Osteoblast (primary cell): ENCODE measurements around the gene AFF2. TPM values are rescaled to one million over a fixed set of nuclear protein-coding genes. Genes with fewer than 3 reads are reported as not detected.

ENCODE experiments used
- DNase-seq: peaks from one replicate; pipeline ENCODE4 v3.0.0; 2011; ENCODE audit warnings: low spot score, mixed read lengths; ENCODE audit not compliant: insufficient read length; ENCODE audit errors: missing footprints
- H2AFZ ChIP-seq: 2 replicates; pipeline ENCODE4 v1.6.0; 2011; ENCODE audit warnings: mild to moderate bottlenecking, low read length
- H3K27ac ChIP-seq: 2 replicates; pipeline ENCODE4 v1.5.1; 2011; ENCODE audit warnings: mild to moderate bottlenecking, low read depth, low read length, moderate library complexity
- H3K27me3 ChIP-seq: 2 replicates; pipeline ENCODE4 v1.6.0; 2012; ENCODE audit warnings: mild to moderate bottlenecking, control low read depth, inconsistent platforms, low read length, moderate library complexity; ENCODE audit not compliant: insufficient read depth
- H3K36me3 ChIP-seq: 2 replicates; pipeline ENCODE4 v1.5.1; 2011; ENCODE audit warnings: mild to moderate bottlenecking, low read length, control low read depth, moderate library complexity; ENCODE audit not compliant: insufficient read depth
- H3K4me1 ChIP-seq: 2 replicates; pipeline ENCODE4 v1.5.1; 2011; ENCODE audit warnings: mild to moderate bottlenecking, low read length, control low read depth, moderate library complexity; ENCODE audit not compliant: insufficient read depth
- H3K4me2 ChIP-seq: 2 replicates; pipeline ENCODE4 v1.6.0; 2011; ENCODE audit warnings: mild to moderate bottlenecking, low read length; ENCODE audit not compliant: insufficient read depth
- H3K4me3 ChIP-seq: fragments of 200-600 bp; sonication (generic); 3 replicates; pipeline ENCODE4 v1.5.1; 2012; ENCODE audit warnings: mild to moderate bottlenecking, low read length, inconsistent platforms; ENCODE audit not compliant: insufficient read depth
- H3K79me2 ChIP-seq: 2 replicates; pipeline ENCODE4 v1.6.0; 2012; ENCODE audit warnings: mild to moderate bottlenecking, low read length, control low read depth, inconsistent platforms; ENCODE audit not compliant: insufficient read depth
- H3K9me3 ChIP-seq: 2 replicates; pipeline ENCODE4 v1.5.1; 2011; ENCODE audit warnings: low read depth, low read length, control low read depth
- H4K20me1 ChIP-seq: 2 replicates; pipeline ENCODE4 v1.6.0; 2012; ENCODE audit warnings: mild to moderate bottlenecking, low read length, control low read depth; ENCODE audit not compliant: insufficient read depth
- CTCF ChIP-seq: IDR thresholded peaks from 2 replicates; pipeline ENCODE4 v1.5.1; 2011; ENCODE audit warnings: mild to moderate bottlenecking, low read depth, low read length, moderate library complexity; ENCODE audit errors: extremely low read depth
- total RNA-seq: library from RNA; depleted of rRNA; stranded (reverse); fragments of >200 nt; gene quantifications from 2 replicates; pipeline ENCODE4 v1.2.3, GENCODE V29; 2012

AFF2 gene
- total RNA-seq, 1 donor, result 10.9 TPM

- Histone ChIP-seq H3K36me3 (no peaks in the 10 kb centered on the region), H3K27ac (no peak overlapping the region), H4K20me1 (no peaks in the 10 kb centered on the region), H3K9me3 (no peaks in the 10 kb centered on the region), H3K79me2 (no peaks in the 10 kb centered on the region), H3K4me3 (no peak overlapping the region), H3K4me2 (no peak overlapping the region), H3K27me3 (no peaks in the 10 kb centered on the region), H2AFZ (no peak overlapping the region), H3K4me1 (no peaks in the 10 kb centered on the region)
- TF ChIP-seq CTCF, result no peak
- no peak for DNase-seq
Observed at GRCh38 chrX:148960060-148960459, 459.6 kb downstream of the AFF2 start.

DNA sequence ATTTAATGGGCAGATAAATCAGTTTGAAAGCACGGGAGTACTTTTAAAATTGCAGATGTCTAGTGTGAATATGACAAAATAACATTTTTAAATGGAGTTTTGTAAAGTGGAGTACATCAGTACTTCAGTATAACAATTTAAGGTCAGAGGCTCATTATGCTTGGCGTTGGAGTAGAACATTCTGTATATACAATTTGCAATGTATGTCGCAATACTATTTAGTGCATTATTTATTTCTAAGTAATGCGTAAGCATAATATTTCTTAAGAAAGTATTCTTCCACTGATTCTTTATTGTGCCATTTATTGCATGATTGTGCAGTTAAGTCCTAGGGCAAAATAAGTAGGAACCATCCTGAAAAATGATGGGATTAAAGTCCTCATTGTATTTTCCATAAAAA lies 461.6 kb downstream of the AFF2 start:
- H3K79me2 ChIP-seq, result no peaks in the 10 kb centered on the region
- no peaks in the 10 kb centered on the region for H3K4me1 ChIP-seq
- H3K27ac ChIP-seq, result no peak overlapping the region
- H3K27me3 ChIP-seq, result no peaks in the 10 kb centered on the region
- H3K4me2 ChIP-seq, result no peak overlapping the region
- no peaks in the 10 kb centered on the region for H3K9me3 ChIP-seq
- H3K4me3 ChIP-seq, result no peak overlapping the region
- no peaks in the 10 kb centered on the region for H3K36me3 ChIP-seq
- H4K20me1 ChIP-seq, result no peaks in the 10 kb centered on the region
- no peak for TF ChIP-seq CTCF
- no peak overlapping the region for H2AFZ ChIP-seq
- no peak for DNase-seq

- no peaks in the 10 kb centered on the region for H3K9me3 ChIP-seq
- H3K4me3 ChIP-seq, result no peak overlapping the region
- no peaks in the 10 kb centered on the region for H3K36me3 ChIP-seq
- H4K20me1 ChIP-seq, result no peaks in the 10 kb centered on the region
- H2AFZ ChIP-seq, result no peak overlapping the region
- no peak overlapping the region for H3K4me2 ChIP-seq
- no peaks in the 10 kb centered on the region for H3K27me3 ChIP-seq
- no peak for DNase-seq
- no peaks in the 10 kb centered on the region for H3K79me2 ChIP-seq
- no peaks in the 10 kb centered on the region for H3K4me1 ChIP-seq
- no peak overlapping the region for H3K27ac ChIP-seq
- TF ChIP-seq CTCF, result no peak
Observed at GRCh38 chrX:148976571-148977400, 476.4 kb downstream of the AFF2 start.

DNA sequence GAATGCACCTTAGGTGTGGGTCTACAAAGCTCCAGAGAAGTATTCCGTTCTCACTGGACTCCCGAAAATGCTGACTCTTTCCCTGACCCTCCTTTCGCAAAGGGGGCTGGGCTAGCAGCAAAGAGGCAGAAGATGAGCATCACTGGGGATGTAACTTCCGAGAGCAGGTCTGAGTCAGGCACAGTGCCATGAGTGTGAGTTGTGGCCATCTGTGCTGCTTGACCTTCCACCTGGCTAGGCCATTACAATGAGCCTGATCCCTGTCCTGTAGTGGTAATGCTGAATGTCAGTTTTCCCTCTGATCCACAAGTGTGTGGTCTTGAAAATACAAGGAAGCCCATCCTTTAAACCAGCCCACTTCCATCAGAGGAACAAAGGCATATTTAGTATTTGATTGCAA lies 479.4 kb downstream of the AFF2 start:
- Histone ChIP-seq H4K20me1 (no peaks in the 10 kb centered on the region), H3K27me3 (no peaks in the 10 kb centered on the region), H3K9me3 (no peaks in the 10 kb centered on the region), H3K4me2 (no peak overlapping the region), H3K4me1 (no peaks in the 10 kb centered on the region), H3K79me2 (no peaks in the 10 kb centered on the region), H2AFZ (no peak overlapping the region), H3K36me3 (no peaks in the 10 kb centered on the region), H3K27ac (no peak overlapping the region), H3K4me3 (no peak overlapping the region)
- TF ChIP-seq CTCF, result no peak
- DNase-seq, result no peak
